DND-41 (cell line): Measurements from ENCODE around the gene RABGAP1.

Source experiments
- EZH2 ChIP-seq: IDR thresholded peaks from 3 replicates; pipeline ENCODE4 v1.6.1; 2012; ENCODE audit warnings: borderline replicate concordance, low read depth, mild to moderate bottlenecking, moderate library complexity, low read length, inconsistent platforms; ENCODE audit not compliant: severe bottlenecking
- TF ChIP-seq, protein P1 (sequence below): IDR thresholded peaks from 2 replicates; pipeline ENCODE4 v1.5.1; 2012; ENCODE audit warnings: borderline replicate concordance, low read length, moderate library complexity, mild to moderate bottlenecking; ENCODE audit not compliant: poor library complexity, severe bottlenecking; ENCODE audit errors: extremely low read depth

DNA sequence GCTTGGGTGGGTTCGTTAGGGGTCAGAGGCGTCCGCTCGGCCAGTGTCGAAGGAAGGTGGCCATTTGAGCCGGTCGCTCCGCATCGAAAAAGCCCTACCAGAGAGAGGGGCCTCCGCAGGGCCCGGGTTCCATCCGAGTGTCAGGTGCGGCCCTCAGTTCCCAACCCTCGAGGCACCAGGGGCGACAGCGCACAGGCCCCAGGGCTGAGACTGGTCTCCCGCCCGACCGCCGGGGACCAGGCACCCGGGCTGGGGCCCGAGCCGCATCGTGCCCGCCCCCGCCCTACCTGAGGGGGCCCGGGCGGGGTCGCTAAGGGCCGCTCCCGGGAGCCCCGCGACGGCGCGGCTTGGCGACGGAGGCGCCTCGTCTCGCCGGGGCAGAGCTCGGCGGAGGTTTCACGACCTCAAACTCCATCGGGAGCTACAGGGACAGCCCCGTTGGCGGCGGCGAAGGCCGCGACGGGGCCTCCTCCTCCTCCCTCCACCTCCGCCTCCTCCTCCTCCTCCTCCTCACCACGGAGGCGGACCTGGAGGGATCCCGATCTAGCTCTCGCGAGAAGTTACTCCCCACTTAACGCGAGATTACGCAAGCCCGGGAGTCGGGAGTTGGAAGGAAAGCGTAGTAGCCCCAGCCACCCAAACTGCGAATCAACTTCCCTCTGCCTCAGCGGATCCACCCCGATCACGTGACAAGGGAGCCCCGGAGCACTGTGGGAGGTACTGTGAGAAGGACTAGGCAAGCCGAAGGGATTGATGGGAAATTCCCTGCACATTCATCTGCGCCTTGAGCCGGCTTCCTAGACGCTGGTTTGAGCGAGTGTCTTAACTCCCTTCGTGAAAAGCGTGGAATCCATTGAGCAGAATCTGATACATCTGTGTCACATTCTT lies 35.8 kb upstream of the RABGAP1 start, which contains the start of gene RC3H2:
- TF ChIP-seq, protein P1, sequence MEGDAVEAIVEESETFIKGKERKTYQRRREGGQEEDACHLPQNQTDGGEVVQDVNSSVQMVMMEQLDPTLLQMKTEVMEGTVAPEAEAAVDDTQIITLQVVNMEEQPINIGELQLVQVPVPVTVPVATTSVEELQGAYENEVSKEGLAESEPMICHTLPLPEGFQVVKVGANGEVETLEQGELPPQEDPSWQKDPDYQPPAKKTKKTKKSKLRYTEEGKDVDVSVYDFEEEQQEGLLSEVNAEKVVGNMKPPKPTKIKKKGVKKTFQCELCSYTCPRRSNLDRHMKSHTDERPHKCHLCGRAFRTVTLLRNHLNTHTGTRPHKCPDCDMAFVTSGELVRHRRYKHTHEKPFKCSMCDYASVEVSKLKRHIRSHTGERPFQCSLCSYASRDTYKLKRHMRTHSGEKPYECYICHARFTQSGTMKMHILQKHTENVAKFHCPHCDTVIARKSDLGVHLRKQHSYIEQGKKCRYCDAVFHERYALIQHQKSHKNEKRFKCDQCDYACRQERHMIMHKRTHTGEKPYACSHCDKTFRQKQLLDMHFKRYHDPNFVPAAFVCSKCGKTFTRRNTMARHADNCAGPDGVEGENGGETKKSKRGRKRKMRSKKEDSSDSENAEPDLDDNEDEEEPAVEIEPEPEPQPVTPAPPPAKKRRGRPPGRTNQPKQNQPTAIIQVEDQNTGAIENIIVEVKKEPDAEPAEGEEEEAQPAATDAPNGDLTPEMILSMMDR: peak; percentile 3
- TF ChIP-seq EZH2: no peak
